OCI-LY7 (cell line): ENCODE measurements around the gene RAD21L1. TPM values are rescaled to one million over a fixed set of nuclear protein-coding genes. Genes with fewer than 3 reads are reported as not detected.

Experiments used
- BruUV-seq: library from RNA; stranded (reverse); fragments of 400-500 nt; replicated peaks from 2 replicates; lab custom pipeline; 2021; lab: Mats Ljungman, UMichigan
- CTCF ChIA-PET: fragments of 300-600 bp; sonication (Branson Sonifier 250); formaldehyde crosslinking; loops from one replicate; lab custom pipeline; 2022; ENCODE audit warnings: antibody characterized with exemption; ENCODE audit not compliant: unreplicated experiment; lab: Charles Lee
- POLR2A ChIA-PET: fragments of 300-600 bp; sonication (Branson Sonifier 250); formaldehyde crosslinking; loops from one replicate; lab custom pipeline; 2022; ENCODE audit warnings: antibody characterized with exemption; lab: Charles Lee
- DNase-seq: peaks from one replicate; pipeline ENCODE4 v3.0.0-alpha.2; 2015; ENCODE audit warnings: low spot score
- H2AFZ ChIP-seq: fragments of 200-600 bp; sonication (generic), shearing (Covaris generic); 2 replicates; pipeline ENCODE4 v1.6.1; 2014; ENCODE audit warnings: mild to moderate bottlenecking, antibody characterized with exemption, low read length, moderate library complexity
- H3K27ac ChIP-seq: fragments of 200-600 bp; sonication (generic); 2 replicates; pipeline ENCODE4 v1.5.1; 2014; ENCODE audit warnings: mixed run types, low read depth, mild to moderate bottlenecking, moderate library complexity, low read length, inconsistent platforms; ENCODE audit not compliant: poor library complexity, severe bottlenecking
- H3K36me3 ChIP-seq: fragments of 200-600 bp; sonication (generic); 2 replicates; pipeline ENCODE4 v1.6.1; 2014; ENCODE audit warnings: mild to moderate bottlenecking, antibody characterized with exemption, low read length, moderate library complexity, mixed read lengths; ENCODE audit not compliant: insufficient read depth
- H3K4me1 ChIP-seq: fragments of 200-600 bp; sonication (generic); 2 replicates; pipeline ENCODE4 v1.5.1; 2014; ENCODE audit warnings: mild to moderate bottlenecking, low read length; ENCODE audit not compliant: insufficient read depth, poor library complexity, severe bottlenecking
- H3K4me2 ChIP-seq: fragments of 200-600 bp; sonication (generic); 2 replicates; pipeline ENCODE4 v1.6.1; 2014; ENCODE audit warnings: mild to moderate bottlenecking, low read length
- H3K4me3 ChIP-seq: fragments of 200-600 bp; sonication (generic); 2 replicates; pipeline ENCODE4 v1.5.1; 2014; ENCODE audit warnings: mild to moderate bottlenecking, low read depth, low read length; ENCODE audit not compliant: poor library complexity, severe bottlenecking
- H3K79me2 ChIP-seq: fragments of 200-600 bp; sonication (generic); 2 replicates; pipeline ENCODE4 v1.6.1; 2016; ENCODE audit warnings: low read depth, mild to moderate bottlenecking, low read length, moderate library complexity, mixed read lengths; ENCODE audit not compliant: insufficient read depth
- H3K9me2 ChIP-seq: fragments of 200-600 bp; sonication (generic); 2 replicates; pipeline ENCODE4 v1.6.1; 2016; ENCODE audit warnings: mild to moderate bottlenecking, low read length, mixed read lengths; ENCODE audit not compliant: insufficient read depth
- H3K9me3 ChIP-seq: fragments of 200-600 bp; sonication (generic); 2 replicates; pipeline ENCODE4 v1.6.1; 2014; ENCODE audit warnings: mild to moderate bottlenecking, mixed run types, low read length, mixed read lengths
- H4K20me1 ChIP-seq: fragments of 200-600 bp; sonication (generic); 2 replicates; pipeline ENCODE4 v1.6.1; 2014; ENCODE audit warnings: mild to moderate bottlenecking, antibody characterized with exemption, low read length, moderate library complexity, mixed read lengths; ENCODE audit not compliant: insufficient read depth
- CTCF ChIP-seq: fragments of 200-600 bp; sonication (generic); conservative IDR thresholded peaks from 2 replicates; pipeline ENCODE4 v1.5.1; 2014; ENCODE audit warnings: mild to moderate bottlenecking, antibody characterized with exemption, low read length, moderate library complexity, mixed read lengths
- EZH2phosphoT487 ChIP-seq: fragments of 200-600 bp; sonication (generic); IDR thresholded peaks from 2 replicates; pipeline ENCODE4 v1.6.1; 2018; ENCODE audit warnings: low read depth, borderline replicate concordance, mild to moderate bottlenecking, mixed run types, antibody characterized with exemption, low read length, moderate library complexity, mixed read lengths
- intact Hi-C: fragments of 100-400 bp; cut with micrococcal nuclease; formaldehyde crosslinking; loops from one replicate; pipeline ENCODE4 v1.10.0; 2022; ENCODE audit not compliant: unreplicated experiment
- total RNA-seq, 2 experiments: library from RNA; depleted of rRNA in 1 of 2; stranded (reverse); fragments of >200 nt in 1 of 2; shearing (Covaris generic) in 1 of 2; gene quantifications; 2 replicates each; pipeline ENCODE4 v1.2.3, GENCODE V29; 2014 to 2022

Gene RAD21L1
- total RNA-seq, 2 experiments from 2014 or later, result not detected

- H3K9me3 ChIP-seq, result no peaks in the 10 kb centered on the region
- no peaks in the 10 kb centered on the region for H4K20me1 ChIP-seq
- intact Hi-C loops, result no loop called here
- no peak for TF ChIP-seq CTCF
- TF ChIP-seq EZH2phosphoT487, result no peak
- H3K4me3 ChIP-seq, result no peak overlapping the region
- BruUV-seq, result no TSS peak
- no peaks in the 10 kb centered on the region for H3K36me3 ChIP-seq
- DNase-seq, result no peak
- ChIA-PET POLR2A (no interaction called here), CTCF (no interaction called here)
- no peaks in the 10 kb centered on the region for H3K4me1 ChIP-seq
- no peaks in the 10 kb centered on the region for H3K79me2 ChIP-seq
- H3K27ac ChIP-seq, result no peak overlapping the region
- no peak overlapping the region for H3K4me2 ChIP-seq
- no peak overlapping the region for H2AFZ ChIP-seq
- no peaks in the 10 kb centered on the region for H3K9me2 ChIP-seq
Measured at GRCh38 chr20:1204576-1204975, 21.3 kb upstream of the RAD21L1 start.

- Histone ChIP-seq H2AFZ (no peak overlapping the region), H4K20me1 (no peaks in the 10 kb centered on the region), H3K79me2 (no peaks in the 10 kb centered on the region), H3K4me3 (no peak overlapping the region), H3K4me2 (no peak overlapping the region), H3K4me1 (no peaks in the 10 kb centered on the region), H3K27ac (no peak overlapping the region), H3K9me3 (no peaks in the 10 kb centered on the region), H3K9me2 (no peaks in the 10 kb centered on the region), H3K36me3 (no peaks in the 10 kb centered on the region)
- intact Hi-C loops, result no loop called here
- ChIA-PET POLR2A (interaction anchor here (0.6 to 1.3 kb wide), 3 partner anchors 54 to 407 kb away, joined by 3 to 4 read pairs (median 4); no protein-coding TSS in a partner anchor), CTCF (interaction anchor here (0.6 kb wide), 1 partner anchor 843 kb away, joined by 3 read pairs; no protein-coding TSS in a partner anchor)
- no peak for DNase-seq
- BruUV-seq, result no TSS peak
- no peak for TF ChIP-seq CTCF
- no peak for TF ChIP-seq EZH2phosphoT487
Measured at GRCh38 chr20:1205802-1206201, 20.0 kb upstream of the RAD21L1 start.

- Histone ChIP-seq H2AFZ (no peak overlapping the region), H3K79me2 (no peaks in the 10 kb centered on the region), H3K4me1 (no peaks in the 10 kb centered on the region), H3K36me3 (no peaks in the 10 kb centered on the region), H3K9me3 (no peaks in the 10 kb centered on the region), H4K20me1 (no peaks in the 10 kb centered on the region), H3K4me3 (no peak overlapping the region), H3K4me2 (no peak overlapping the region), H3K9me2 (no peaks in the 10 kb centered on the region), H3K27ac (no peak overlapping the region)
- TF ChIP-seq EZH2phosphoT487, result no peak
- TF ChIP-seq CTCF, result no peak
- DNase-seq, result no peak
- no TSS peak for BruUV-seq
- intact Hi-C loops, result no loop called here
- CTCF ChIA-PET, result interaction anchor here (0.6 kb wide), 1 partner anchor 842 kb away, joined by 3 read pairs; no protein-coding TSS in a partner anchor
- POLR2A ChIA-PET, result interaction anchor here (0.6 to 0.7 kb wide), 3 partner anchors 48 to 408 kb away, joined by 3 to 5 read pairs (median 4); no protein-coding TSS in a partner anchor
Measured at GRCh38 chr20:1206366-1207148, 19.3 kb upstream of the RAD21L1 start.
